ENCODE results near the gene TNFAIP2.

DNA sequence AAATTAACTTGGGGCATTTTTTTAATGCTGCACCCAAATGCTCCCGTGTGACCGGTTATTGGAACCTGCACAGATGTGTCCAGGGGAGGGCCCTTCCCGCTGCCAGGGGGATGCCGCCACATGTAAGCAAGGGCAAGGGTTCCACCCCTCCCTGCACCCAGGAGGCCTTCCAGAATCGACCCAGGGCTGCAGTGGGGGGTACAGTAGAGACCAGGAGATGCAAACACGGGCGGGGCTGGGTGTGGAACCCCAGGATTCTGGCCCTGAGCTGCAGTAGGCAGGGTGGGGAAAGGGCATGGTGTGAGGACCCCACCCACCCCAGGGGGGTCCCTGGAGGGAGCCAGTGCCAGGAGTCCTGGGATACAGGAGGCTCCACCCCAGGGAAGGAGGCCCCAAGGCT is 54.1 kb downstream of the TNFAIP2 start:
- TF ChIP-seq CTCF (IDR thresholded peaks at IDR 0.05; ENCODE audit: low read length) (no peak), EZH2 (optimal IDR thresholded peaks at IDR 0.05; ENCODE audit: low read depth, low read length) (no peak), EZH2phosphoT487 (IDR thresholded peaks at IDR 0.05; ENCODE audit: low read length) (no peak)
